ENCODE data around the gene TAF11L3. TPM values are rescaled to one million over a fixed set of nuclear protein-coding genes. Genes with fewer than 3 reads are reported as not detected.
"Not testable (repeated sequence)": the region's sequence is repeated elsewhere in the genome, so short reads cannot be mapped to it uniquely, and the experiment has no call there.

The TAF11L3 gene
- total RNA-seq, 1 experiment from 2014 or later: not detected

DNA sequence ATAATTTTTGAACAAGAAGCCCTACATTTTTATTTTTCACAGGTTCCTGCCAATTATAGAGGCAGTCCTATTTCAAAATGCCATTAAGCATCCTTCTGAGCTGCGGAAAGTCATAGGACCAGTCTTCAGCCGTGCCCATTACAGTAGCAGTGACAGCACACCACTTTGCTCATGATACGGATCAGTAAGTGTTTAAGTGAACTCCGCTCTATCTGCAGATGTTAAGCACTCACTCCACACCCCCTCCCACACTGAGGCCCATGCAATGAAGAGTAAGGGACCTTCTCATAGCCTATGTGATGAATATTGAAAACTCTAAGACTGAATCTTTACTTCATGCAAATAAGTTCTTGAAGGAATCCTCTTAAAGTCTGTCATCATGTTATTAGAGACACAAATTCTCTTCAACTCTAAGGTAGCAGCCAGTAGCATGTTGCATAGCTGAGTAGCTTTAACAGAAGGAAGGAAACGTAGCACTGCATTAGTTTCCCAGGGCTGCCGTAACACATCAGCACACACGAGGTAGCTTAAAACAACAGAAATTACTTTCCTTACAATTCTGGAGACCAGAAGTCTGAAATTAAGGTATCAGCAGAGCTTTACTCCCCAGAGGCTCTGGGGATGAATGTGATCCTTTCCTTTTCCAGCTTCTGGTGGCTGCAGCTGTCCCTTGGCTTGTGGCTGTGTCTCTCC is 40.4 kb upstream of the TAF11L3 start:
- no peak overlapping the region for H3K4me3 ChIP-seq (ENCODE audit: low read depth, low read length)
- Mint-ChIP-seq H3K27ac (ENCODE audit: unreplicated experiment) (no peak overlapping the region), H3K4me3 (ENCODE audit: unreplicated experiment) (no peak overlapping the region), H3K4me1 (ENCODE audit: low read depth, unreplicated experiment) (peaks cover 7% of the 10 kb centered on the region), H3K27me3 (ENCODE audit: insufficient read depth, unreplicated experiment) (peaks cover 4% of the 10 kb centered on the region), H3K36me3 (ENCODE audit: insufficient read depth, unreplicated experiment) (no peaks in the 10 kb centered on the region), H3K9me3 (ENCODE audit: unreplicated experiment) (no peaks in the 10 kb centered on the region)
- H3K4me1 ChIP-seq: no peaks in the 10 kb centered on the region
- TF ChIP-seq, protein P1, sequence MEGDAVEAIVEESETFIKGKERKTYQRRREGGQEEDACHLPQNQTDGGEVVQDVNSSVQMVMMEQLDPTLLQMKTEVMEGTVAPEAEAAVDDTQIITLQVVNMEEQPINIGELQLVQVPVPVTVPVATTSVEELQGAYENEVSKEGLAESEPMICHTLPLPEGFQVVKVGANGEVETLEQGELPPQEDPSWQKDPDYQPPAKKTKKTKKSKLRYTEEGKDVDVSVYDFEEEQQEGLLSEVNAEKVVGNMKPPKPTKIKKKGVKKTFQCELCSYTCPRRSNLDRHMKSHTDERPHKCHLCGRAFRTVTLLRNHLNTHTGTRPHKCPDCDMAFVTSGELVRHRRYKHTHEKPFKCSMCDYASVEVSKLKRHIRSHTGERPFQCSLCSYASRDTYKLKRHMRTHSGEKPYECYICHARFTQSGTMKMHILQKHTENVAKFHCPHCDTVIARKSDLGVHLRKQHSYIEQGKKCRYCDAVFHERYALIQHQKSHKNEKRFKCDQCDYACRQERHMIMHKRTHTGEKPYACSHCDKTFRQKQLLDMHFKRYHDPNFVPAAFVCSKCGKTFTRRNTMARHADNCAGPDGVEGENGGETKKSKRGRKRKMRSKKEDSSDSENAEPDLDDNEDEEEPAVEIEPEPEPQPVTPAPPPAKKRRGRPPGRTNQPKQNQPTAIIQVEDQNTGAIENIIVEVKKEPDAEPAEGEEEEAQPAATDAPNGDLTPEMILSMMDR (IDR thresholded peaks at IDR 0.05; ENCODE audit: insufficient read depth in 1 of 2, low read depth in 1 of 2, low read length in 1 of 2, severe bottlenecking in 1 of 2, unreplicated experiment in 1 of 2): no peak
- POLR2A ChIA-PET: no interaction called here
- H3K9me3 ChIP-seq: no peaks in the 10 kb centered on the region
- no TSS peak for BruUV-seq (replicated peaks)
- CTCF ChIA-PET: interaction anchor here (0.7 kb wide), 1 partner anchor 10 kb away, joined by 3 read pairs; no protein-coding TSS in a partner anchor
- no peaks in the 10 kb centered on the region for H3K36me3 ChIP-seq (ENCODE audit: control insufficient read depth, insufficient read depth, low read length)
- H3K27me3 ChIP-seq (replicated peaks; ENCODE audit: control insufficient read depth, insufficient read depth, low read length): no peaks in the 10 kb centered on the region; the same call in 1 of the 2 replicates
- no peak for DNase-seq
- intact Hi-C loops (cut with micrococcal nuclease; ENCODE audit: unreplicated experiment): no loop called here

GRCh38 chr5:17481378-17481777 is 36.8 kb upstream of the TAF11L3 start:
- DNase-seq: no peak
- no peaks in the 10 kb centered on the region; the same call in 1 of the 2 replicates for H3K27me3 ChIP-seq (replicated peaks; ENCODE audit: control insufficient read depth, insufficient read depth, low read length)
- H3K4me3 Mint-ChIP-seq (ENCODE audit: unreplicated experiment): no peak overlapping the region
- no peak overlapping the region for H3K4me3 ChIP-seq (ENCODE audit: low read depth, low read length)
- no peaks in the 10 kb centered on the region for H3K9me3 Mint-ChIP-seq (ENCODE audit: unreplicated experiment)
- BruUV-seq (replicated peaks): no TSS peak
- H3K36me3 ChIP-seq (ENCODE audit: control insufficient read depth, insufficient read depth, low read length): no peaks in the 10 kb centered on the region
- H3K9me3 ChIP-seq: no peaks in the 10 kb centered on the region
- intact Hi-C loops (cut with micrococcal nuclease; ENCODE audit: unreplicated experiment): no loop called here
- H3K27ac Mint-ChIP-seq (ENCODE audit: unreplicated experiment): no peak overlapping the region
- POLR2A ChIA-PET: no interaction called here
- H3K36me3 Mint-ChIP-seq (ENCODE audit: insufficient read depth, unreplicated experiment): no peaks in the 10 kb centered on the region
- TF ChIP-seq, protein P1 (IDR thresholded peaks at IDR 0.05; ENCODE audit: insufficient read depth in 1 of 2, low read depth in 1 of 2, low read length in 1 of 2, severe bottlenecking in 1 of 2, unreplicated experiment in 1 of 2): no peak
- H3K27me3 Mint-ChIP-seq (ENCODE audit: insufficient read depth, unreplicated experiment): peaks cover 4% of the 10 kb centered on the region
- no peaks in the 10 kb centered on the region for H3K4me1 ChIP-seq
- CTCF ChIA-PET: no interaction called here
- peaks cover 7% of the 10 kb centered on the region for H3K4me1 Mint-ChIP-seq (ENCODE audit: low read depth, unreplicated experiment)

DNA sequence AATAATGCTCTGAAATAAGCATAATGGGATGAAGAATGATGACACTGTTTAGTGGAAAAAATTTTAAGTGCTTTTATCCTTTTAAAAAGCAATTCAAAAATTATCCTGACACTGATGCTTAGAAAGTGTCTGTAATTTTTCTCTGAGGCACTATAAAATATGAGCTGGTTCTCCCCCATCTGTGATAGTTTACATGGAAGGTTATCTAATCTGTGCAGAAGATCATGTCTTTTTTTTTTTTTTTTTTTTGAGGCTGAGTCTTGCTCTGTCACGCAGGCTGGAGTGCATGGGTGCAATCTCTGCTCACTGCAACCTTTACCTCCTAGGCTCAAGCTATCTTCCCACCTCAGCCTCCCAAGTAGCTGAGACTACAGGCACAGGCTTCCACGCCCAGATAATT is 35.4 kb upstream of the TAF11L3 start:
- Mint-ChIP-seq H3K4me3 (ENCODE audit: unreplicated experiment) (no peak overlapping the region), H3K27ac (ENCODE audit: unreplicated experiment) (no peak overlapping the region), H3K4me1 (ENCODE audit: low read depth, unreplicated experiment) (peaks cover 7% of the 10 kb centered on the region), H3K9me3 (ENCODE audit: unreplicated experiment) (no peaks in the 10 kb centered on the region), H3K36me3 (ENCODE audit: insufficient read depth, unreplicated experiment) (no peaks in the 10 kb centered on the region), H3K27me3 (ENCODE audit: insufficient read depth, unreplicated experiment) (peaks cover 4% of the 10 kb centered on the region)
- POLR2A ChIA-PET: no interaction called here
- TF ChIP-seq, protein P1 (IDR thresholded peaks at IDR 0.05; ENCODE audit: insufficient read depth in 1 of 2, low read depth in 1 of 2, low read length in 1 of 2, severe bottlenecking in 1 of 2, unreplicated experiment in 1 of 2): no peak
- CTCF ChIA-PET: no interaction called here
- no TSS peak for BruUV-seq (replicated peaks)
- H3K9me3 ChIP-seq: no peaks in the 10 kb centered on the region
- no peaks in the 10 kb centered on the region for H3K36me3 ChIP-seq (ENCODE audit: control insufficient read depth, insufficient read depth, low read length)
- no peaks in the 10 kb centered on the region for H3K4me1 ChIP-seq
- H3K27me3 ChIP-seq (replicated peaks; ENCODE audit: control insufficient read depth, insufficient read depth, low read length): no peaks in the 10 kb centered on the region
- intact Hi-C loops (cut with micrococcal nuclease; ENCODE audit: unreplicated experiment): no loop called here
- H3K4me3 ChIP-seq (ENCODE audit: low read depth, low read length): no peak overlapping the region
- DNase-seq: no peak

DNA sequence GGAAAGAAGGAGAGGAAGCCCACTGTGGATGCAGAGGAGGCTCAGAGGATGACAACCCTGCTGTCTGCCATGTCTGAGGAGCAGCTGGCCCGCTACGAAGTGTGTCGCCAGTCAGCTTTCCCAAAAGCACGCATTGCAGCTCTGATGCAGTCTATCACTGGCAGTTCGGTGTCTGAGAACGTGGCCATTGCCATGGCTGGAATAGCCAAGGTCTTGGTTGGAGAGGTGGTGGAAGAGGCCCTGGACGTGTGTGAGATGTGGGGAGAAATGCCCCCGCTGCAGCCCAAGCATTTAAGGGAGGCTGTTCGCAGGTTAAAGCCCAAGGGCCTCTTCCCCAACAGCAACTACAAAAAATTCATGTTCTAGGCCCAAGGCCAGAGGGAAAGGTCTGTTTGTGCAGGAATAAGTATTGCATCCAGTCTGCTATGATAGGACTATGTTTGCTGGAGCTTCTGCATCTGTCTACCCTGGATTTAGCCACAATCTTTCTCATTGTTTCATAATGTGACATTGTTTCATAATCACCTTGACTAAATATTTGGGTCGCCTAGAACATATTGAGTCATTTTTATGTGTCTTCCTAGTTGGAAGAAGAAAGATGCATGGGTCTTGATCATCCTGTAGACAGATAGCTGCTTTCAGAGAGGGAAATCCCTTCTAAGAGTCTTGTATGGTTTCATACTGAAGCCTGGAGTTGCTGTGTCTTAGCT is 31.5 kb upstream of the TAF11L3 start:
- POLR2A ChIA-PET; BruUV-seq (replicated peaks); H3K4me1 Mint-ChIP-seq (ENCODE audit: low read depth, unreplicated experiment); H3K9me3 ChIP-seq; CTCF ChIA-PET; H3K27me3 ChIP-seq (replicated peaks; ENCODE audit: control insufficient read depth, insufficient read depth, low read length); H3K36me3 ChIP-seq (ENCODE audit: control insufficient read depth, insufficient read depth, low read length); H3K27me3 Mint-ChIP-seq (ENCODE audit: insufficient read depth, unreplicated experiment); H3K27ac Mint-ChIP-seq (ENCODE audit: unreplicated experiment); H3K9me3 Mint-ChIP-seq (ENCODE audit: unreplicated experiment); H3K4me3 ChIP-seq (ENCODE audit: low read depth, low read length); H3K36me3 Mint-ChIP-seq (ENCODE audit: insufficient read depth, unreplicated experiment); DNase-seq; H3K4me1 ChIP-seq; intact Hi-C loops (cut with micrococcal nuclease; ENCODE audit: unreplicated experiment); H3K4me3 Mint-ChIP-seq (ENCODE audit: unreplicated experiment): not testable (repeated sequence)

All from Caco-2 (cell line).